Stimulated activated CD8-positive, alpha-beta memory T cell treated with anti-CD3 and anti-CD28 coated beads, Interleukin-15, amount 100 ng/mL, for 1 hour (primary cell): ENCODE data around the gene HIBADH.
"Not testable (repeated sequence)": the region's sequence is repeated elsewhere in the genome, so short reads cannot be mapped to it uniquely, and the experiment has no call there.

Experiments used
- DNase-seq: peaks from one replicate; pipeline ENCODE4 v3.0.0-alpha.2; 2020; ENCODE audit warnings: low read depth

HIBADH gene

DNA sequence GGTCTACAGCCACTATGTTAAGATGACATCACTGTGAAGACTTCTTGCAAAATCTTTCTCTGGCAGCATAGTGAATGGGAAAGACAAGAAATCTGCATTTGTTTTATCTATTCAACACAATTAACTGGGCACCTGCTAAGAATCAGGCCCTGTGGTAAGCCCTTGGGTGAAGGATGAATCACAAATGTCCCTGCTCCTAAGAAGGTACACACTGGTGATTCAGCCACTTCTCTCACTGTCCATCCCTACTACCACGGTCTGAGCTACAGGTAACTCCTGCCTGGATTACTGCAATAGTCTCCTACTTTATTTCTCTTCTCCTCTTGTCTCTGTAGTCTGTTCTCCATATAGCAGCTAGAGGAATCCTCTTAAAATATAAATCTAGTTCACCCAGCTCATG is 116.1 kb downstream of the HIBADH start:
- DNase-seq, result no peak

GRCh38 chr7:27535795-27536194 is 126.9 kb downstream of the HIBADH start:
- DNase-seq, result no peak

GRCh38 chr7:27533652-27534081 is 129.0 kb downstream of the HIBADH start:
- no peak for DNase-seq

DNA sequence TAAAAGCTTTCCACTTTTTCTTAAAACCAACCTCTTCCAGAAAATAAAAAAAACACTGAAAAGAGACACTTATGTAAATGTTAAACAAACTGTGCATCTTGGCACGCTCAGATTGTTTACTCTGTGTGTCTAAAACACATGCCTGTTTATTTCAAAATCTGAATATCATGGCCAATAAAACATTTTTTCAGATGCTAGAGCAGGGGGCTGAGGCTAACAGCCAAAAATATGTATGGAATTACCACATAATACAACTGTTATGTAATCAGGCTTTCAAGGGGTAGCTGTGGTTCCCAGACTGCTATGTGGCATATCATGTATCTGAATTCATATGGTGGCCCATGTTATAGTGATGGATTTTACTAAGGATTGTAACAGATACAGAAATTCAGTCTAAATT is 130.4 kb downstream of the HIBADH start:
- DNase-seq, result no peak

- no peak for DNase-seq
Measured at GRCh38 chr7:27527348-27527714, 135.4 kb downstream of the HIBADH start.

GRCh38 chr7:27526611-27527347 is 135.9 kb downstream of the HIBADH start:
- DNase-seq, result no peak

DNA sequence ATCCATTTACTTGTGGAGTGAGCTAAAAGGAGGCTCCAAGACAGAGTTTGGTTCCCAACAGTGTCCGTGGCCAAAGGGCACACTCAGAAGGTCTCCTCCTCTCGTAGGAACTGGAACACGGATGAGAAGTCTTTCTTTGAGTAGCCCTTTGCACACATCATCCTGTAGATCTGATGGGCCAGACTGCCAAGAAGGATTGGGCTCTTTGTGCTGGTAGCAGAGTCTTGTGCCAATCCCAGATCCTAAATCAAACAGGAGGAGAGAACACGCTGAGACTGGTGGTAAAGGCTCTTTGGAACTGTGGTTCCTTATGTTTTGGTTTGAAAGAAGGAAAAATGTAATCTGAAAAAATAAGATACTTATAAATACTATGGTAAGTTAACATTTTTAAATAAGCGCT is 136.6 kb downstream of the HIBADH start:
- no peak for DNase-seq

DNA sequence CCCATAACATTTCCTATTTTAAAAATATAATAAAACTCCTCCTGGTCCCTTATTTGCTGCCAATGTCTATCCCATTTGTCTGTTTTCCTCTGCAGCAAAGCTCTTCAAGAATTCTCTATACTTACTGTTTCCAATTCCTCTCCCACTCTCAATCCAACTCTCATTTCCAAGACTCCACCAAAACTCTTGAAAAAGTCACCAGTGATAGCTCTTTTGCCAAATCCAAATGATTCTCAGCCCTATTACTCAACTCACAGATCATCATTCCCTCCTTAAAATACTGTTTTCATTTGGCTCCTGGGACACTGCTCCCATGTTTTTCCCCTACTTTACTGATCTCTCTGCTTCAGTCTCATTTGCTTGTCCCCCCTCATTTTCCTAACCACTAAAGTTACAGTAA is 139.4 kb downstream of the HIBADH start:
- DNase-seq, result no peak

- no peak for DNase-seq
Measured at GRCh38 chr7:27522566-27522965, 140.1 kb downstream of the HIBADH start.

DNA sequence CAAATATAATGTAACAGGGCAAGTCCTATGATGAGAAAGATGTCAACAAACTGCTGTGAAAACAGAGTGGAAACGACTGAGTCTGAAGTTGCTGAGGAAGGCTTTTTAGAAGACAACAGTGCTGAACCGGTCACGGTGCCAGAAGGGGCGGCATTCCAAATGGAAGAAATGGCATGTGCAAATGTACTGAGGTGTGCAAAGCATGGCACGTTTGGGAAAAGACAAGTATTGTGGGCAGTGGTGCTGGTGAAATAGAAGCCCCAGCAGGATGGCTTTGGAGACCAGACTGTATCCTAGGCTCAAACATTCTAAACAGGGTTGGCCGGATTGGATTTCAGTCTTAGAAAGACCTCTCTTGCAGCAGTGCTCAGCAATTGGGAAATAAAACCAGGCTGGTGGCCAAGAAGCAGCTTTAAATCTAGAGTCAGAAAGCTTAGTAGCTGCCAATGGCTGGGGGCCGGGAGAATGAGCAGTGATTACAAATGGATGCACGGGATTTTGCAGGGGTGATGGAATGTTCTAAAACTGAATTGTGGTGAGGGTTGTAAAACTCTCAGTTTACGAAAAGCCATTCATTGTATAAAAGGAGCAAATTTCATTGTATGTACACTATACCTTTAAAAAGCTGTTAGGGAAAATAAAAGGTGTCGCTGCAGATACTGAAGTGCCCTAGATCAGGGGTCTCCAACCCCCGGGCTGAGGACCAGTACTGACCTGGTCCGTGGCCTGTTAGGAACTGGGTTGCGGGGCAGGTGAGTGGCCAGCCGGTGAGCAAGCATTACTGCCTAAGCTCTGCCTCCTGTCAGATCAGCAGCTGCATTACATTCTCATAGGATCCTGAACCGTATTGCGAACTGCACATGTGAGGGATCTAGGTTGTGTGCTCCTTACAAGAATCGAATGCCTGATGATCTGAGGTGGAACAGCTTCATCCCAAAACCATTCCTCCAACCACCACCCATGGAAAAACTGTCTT is 141.6 kb downstream of the HIBADH start:
- DNase-seq, result no peak

GRCh38 chr7:27519793-27520469 is 142.8 kb downstream of the HIBADH start:
- no peak for DNase-seq

GRCh38 chr7:27518561-27519350 is 143.9 kb downstream of the HIBADH start:
- DNase-seq, result no peak

- DNase-seq, result no peak
Measured at GRCh38 chr7:27516421-27516820, 146.3 kb downstream of the HIBADH start.

DNA sequence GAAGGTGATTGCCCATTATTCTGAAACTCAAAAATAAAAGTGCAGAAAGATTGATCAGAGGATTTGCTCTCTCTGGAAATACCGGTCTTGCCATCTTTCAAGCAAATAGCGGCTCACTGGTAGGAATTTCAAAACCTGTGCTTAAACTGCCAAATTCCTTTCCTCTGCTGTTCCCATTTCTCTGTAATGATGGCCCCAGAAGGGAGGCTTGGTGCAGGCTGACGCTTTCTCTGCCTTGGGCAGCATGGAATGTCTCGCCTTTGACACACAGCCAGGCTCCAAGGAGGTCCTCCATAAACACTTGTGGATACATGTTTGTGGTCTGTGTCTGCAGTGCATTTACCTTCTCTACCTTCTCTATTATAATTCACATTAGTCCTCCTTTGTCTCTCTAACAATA is 146.8 kb downstream of the HIBADH start:
- no peak for DNase-seq

- DNase-seq, result no peak
Measured at GRCh38 chr7:27514861-27515260, 147.8 kb downstream of the HIBADH start.

- no peak for DNase-seq
Measured at GRCh38 chr7:27513885-27514284, 148.8 kb downstream of the HIBADH start.

DNA sequence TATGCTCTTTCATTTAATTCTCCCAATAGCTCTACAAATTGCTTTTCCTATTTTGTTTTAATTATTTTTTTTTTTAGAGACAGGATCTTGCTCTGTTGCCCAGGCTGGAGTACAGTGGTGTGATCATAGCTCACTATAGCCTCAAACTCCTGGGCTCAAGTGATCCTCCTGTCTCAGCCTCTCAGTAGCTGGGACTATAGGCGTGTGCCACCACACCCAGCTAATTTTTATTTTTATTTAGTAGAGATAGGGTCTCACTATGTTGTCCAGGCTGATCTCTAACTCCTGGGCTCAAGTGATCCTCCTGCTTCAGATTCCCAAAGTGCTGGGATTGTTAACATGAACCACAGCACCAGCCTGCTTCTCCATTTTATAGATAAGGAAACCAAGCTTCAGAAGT is 151.3 kb downstream of the HIBADH start:
- DNase-seq, result not testable (repeated sequence)

- DNase-seq, result no peak
Measured at GRCh38 chr7:27510541-27510940, 152.1 kb downstream of the HIBADH start.

DNA sequence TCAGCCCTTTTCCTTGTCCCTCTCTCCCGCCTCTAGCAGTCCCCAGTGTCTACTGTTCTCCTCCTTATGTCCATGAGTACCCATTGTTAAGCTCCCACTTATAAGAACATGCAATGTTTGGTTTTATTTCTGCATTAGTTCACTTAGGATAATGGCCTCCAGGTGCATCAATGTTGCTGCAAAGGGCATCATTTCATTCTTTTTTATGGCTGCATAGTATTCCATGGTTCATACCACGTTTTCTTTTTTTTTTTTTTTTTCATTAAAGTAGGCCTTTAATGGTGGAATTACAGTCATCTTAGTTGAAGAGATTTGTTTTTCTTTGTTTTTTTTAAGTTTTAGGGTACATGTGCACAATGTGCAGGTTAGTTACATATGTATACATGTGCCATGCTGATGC is 160.8 kb downstream of the HIBADH start:
- DNase-seq, result not testable (repeated sequence)

- no peak for DNase-seq
Measured at GRCh38 chr7:27501001-27501400, 161.7 kb downstream of the HIBADH start.

GRCh38 chr7:27492224-27492623 is 170.5 kb downstream of the HIBADH start:
- no peak for DNase-seq

DNA sequence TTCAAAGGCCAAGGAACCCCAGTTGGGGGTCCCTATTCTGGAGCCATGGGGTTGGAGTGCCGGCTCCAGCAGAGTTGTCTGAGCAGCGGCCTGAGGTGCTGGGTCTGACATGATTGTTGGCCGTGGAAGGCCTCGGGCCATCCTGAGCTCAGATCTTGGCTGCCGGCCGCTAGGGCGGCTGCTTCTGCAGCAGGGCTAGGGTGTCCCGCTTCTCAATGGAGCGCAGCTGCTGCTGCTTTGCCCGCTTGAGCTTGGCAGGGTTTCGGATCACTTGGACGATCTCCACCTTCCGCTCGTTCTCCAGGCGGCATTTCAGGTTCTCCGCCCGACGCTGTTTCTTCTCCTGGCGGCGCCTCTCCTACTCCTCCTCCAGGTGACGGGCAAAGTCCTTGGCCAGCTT is 171.1 kb downstream of the HIBADH start:
- DNase-seq, result no peak
